DND-41 (cell line): Measurements from ENCODE around the gene SELENOW.

ENCODE experiments used
- CTCF ChIP-seq: IDR thresholded peaks from 2 replicates; pipeline ENCODE4 v1.5.1; 2012; ENCODE audit warnings: borderline replicate concordance, low read length, moderate library complexity, mild to moderate bottlenecking; ENCODE audit not compliant: poor library complexity, severe bottlenecking; ENCODE audit errors: extremely low read depth
- EZH2 ChIP-seq: IDR thresholded peaks from 3 replicates; pipeline ENCODE4 v1.6.1; 2012; ENCODE audit warnings: borderline replicate concordance, low read depth, mild to moderate bottlenecking, moderate library complexity, low read length, inconsistent platforms; ENCODE audit not compliant: severe bottlenecking

GRCh38 chr19:47766359-47766620 is 12.2 kb upstream of the SELENOW start:
- TF ChIP-seq CTCF, result no peak
- TF ChIP-seq EZH2, result no peak
